Measurements from ENCODE around the gene FOXK2.

The FOXK2 gene

DNA sequence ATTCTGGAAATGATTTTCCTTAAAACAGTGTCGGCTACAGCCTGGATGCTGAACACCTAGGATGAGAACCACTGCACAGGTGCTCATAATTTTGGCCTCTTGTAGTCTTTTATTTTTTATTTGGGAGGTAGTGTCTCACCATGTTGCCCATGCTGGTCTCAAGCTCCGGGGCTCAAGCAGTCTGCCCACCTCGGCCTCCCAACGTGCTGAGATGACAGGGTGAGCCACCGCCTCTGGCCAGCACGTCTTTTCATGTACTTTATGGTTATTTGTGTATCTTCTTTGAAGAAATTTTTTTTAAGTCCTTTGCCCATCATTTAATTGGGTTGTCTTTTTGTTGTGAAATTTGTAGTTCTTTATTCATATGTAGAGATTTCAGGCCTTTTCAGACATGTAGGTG is 70.7 kb downstream of the FOXK2 start:
- DNase-seq (ENCODE audit: low read depth) = no peak

- no peak for DNase-seq (ENCODE audit: low read depth)
These were observed 71.5 kb downstream of the FOXK2 start for GRCh38 chr17:82590881-82591539.

GRCh38 chr17:82592289-82592766 is 72.8 kb downstream of the FOXK2 start:
- DNase-seq (ENCODE audit: low read depth) = no peak

DNA sequence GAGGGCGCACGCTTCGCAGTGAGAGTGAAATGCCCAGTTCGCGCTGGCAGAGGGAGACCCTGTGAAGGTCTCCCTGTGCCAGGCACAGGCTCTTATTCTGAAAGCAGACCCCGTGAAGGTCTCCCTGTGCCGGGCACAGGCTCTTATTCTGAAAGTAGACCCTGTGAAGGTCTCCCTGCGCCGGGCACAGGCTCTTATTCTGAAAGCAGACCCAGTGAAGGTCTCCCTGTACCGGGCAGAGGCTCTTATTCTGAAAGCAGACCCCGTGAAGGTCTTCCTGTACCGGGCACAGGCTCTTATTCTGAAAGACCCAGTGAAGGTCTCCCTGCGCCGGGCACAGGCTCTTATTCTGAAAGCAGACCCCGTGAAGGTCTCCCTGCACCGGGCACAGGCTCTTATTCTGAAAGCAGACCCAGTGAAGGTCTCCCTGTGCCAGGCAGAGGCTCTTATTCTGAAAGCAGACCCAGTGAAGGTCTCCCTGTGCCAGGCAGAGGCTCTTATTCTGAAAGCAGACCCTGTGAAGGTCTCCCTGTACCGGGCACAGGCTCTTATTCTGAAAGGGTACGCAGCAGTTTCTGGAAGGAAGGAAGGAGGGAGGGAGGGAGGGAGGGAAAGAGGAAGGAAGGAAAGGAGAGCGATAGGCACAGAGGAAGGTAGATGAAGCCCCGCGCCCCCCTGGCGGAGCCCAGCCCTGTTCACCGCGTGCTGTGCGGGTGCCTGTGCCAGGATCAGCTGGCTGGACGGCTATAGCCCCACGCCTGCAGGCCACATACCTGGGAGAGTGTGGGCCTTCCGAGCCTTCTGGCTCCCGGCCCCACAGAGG is 73.4 kb downstream of the FOXK2 start:
- peak; percentile 26 for DNase-seq (ENCODE audit: low read depth)

GRCh38 chr17:82593590-82594087 is 74.1 kb downstream of the FOXK2 start:
- DNase-seq (ENCODE audit: low read depth) = no peak

DNA sequence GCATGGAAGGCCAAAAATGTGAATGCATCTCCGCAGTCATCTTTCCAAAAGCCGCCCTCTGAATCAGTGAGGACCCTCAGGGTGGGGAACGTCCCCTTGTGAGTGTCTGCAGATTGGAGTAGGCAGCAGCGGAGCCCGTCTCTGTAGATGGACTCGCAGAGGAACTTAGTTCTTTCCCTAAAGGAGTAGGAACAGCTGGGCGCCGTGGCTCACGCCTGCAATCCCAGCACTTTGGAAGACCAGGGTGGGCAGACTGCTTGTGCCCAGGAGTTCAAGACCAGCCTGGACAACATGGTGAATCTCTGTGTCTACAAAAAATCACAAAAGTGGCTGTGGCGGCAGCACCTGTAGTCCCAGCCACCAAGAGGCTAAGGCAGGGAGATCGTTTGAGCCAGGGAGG is 75.0 kb downstream of the FOXK2 start:
- DNase-seq (ENCODE audit: low read depth) = no peak

DNA sequence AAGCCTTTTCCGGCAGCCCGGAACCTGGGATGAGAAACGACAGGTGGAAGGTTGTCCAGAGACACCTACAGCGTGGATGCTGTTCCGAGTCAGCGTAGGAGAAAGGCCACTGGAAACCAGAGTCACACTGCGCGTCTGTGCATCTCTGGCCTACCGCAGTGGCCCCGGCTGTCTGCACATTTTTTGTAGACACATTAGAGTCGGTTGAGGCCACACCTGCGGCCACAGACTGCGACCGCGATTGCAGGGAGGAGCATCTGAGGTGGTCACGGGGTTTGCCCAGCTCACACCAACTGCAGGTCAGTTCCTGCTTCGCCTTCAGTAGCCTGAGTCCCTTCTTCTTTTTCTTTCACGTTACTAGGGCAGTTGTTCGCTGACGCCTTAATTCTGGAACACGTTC is 76.4 kb downstream of the FOXK2 start:
- no peak for DNase-seq (ENCODE audit: low read depth)

DNA sequence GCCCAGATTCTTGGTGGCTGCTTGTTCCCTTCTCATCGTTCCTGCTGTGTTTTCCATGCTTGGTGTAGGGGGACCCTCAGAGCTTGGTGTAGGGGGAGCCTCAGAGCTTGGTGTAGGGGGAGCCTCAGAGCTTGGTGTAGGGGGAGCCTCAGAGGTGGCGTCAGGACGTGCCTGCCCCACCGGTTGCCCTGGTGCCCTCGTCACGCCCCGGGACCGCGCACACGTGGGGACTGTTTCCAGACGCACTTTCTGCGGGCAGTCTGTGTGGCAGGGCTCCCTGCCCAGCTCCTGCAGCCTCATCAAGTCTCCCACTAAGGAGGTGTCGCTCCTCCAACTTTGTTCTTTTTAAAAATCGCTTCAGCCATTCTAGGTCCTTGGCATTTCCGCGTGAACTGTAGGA is 76.8 kb downstream of the FOXK2 start:
- no peak for DNase-seq (ENCODE audit: low read depth)

DNA sequence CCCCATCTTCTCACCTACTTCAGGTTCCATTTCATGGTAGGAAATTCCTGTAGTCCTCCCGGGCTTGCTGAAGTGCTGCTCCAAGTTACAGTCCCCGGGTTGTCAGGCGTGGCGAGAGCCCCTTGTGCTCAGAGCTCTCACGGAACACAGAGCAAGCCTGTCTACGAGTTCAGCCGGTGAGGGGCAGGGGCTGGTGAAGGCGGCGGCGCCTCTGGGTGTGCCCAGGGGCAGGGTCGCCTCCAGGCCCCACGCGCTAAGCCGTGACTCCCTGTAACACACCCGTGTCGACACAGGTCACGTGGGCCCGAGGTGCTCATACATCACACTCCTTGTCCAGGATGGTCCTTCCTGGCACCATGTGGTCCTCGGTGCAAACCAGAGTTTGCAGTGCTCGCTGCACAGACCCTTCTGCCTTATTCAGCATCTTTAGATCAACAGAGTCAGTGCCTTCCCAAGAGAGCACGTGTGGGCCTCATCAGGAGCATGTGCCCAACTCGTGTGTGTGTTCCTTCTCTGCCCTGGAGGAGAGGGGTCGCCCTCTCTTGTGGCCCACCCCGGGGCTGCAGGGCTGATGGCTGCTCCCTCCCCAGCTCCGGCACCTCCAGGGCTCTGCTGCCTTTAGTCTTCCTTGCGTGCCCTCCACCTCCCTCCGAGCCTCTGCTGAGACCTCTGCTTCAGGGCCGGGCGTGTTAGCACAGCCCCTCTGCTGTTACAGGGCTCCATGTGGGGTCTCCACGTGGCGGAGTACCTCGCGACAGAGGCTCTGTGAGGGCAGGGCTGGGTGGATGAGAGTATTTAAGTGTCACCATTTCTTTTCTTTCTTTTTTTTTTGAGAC is 77.5 kb downstream of the FOXK2 start:
- no peak for DNase-seq (ENCODE audit: low read depth)

GRCh38 chr17:82598256-82599119 is 79.0 kb downstream of the FOXK2 start:
- DNase-seq (ENCODE audit: low read depth) = no peak

GRCh38 chr17:82599674-82600661 is 80.4 kb downstream of the FOXK2 start:
- no peak for DNase-seq (ENCODE audit: low read depth)

- no peak for DNase-seq (ENCODE audit: low read depth)
These were observed 81.4 kb downstream of the FOXK2 start for GRCh38 chr17:82600731-82601446.

GRCh38 chr17:82601447-82602000 is 82.0 kb downstream of the FOXK2 start:
- no peak for DNase-seq (ENCODE audit: low read depth)

DNA sequence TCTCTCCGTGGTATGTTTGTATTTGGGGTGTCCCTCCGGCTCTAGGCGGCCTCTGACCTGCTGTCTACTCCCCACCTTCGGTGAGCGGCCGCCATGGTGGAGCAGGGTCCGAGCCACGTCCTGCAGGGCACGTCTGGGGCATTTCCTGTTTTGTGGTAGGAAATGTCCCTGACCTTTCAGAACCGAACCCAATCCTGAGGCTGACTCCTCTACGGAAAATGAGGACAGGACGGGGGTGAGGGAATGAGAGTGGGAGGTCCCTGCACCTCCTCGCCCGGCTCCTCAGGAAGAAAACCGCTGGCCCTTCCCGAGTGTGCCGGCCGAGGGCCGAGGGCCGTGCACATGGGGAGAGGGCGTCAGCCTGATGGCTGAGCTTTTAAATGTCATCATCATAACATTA is 83.0 kb downstream of the FOXK2 start:
- no peak for DNase-seq (ENCODE audit: low read depth)

DNA sequence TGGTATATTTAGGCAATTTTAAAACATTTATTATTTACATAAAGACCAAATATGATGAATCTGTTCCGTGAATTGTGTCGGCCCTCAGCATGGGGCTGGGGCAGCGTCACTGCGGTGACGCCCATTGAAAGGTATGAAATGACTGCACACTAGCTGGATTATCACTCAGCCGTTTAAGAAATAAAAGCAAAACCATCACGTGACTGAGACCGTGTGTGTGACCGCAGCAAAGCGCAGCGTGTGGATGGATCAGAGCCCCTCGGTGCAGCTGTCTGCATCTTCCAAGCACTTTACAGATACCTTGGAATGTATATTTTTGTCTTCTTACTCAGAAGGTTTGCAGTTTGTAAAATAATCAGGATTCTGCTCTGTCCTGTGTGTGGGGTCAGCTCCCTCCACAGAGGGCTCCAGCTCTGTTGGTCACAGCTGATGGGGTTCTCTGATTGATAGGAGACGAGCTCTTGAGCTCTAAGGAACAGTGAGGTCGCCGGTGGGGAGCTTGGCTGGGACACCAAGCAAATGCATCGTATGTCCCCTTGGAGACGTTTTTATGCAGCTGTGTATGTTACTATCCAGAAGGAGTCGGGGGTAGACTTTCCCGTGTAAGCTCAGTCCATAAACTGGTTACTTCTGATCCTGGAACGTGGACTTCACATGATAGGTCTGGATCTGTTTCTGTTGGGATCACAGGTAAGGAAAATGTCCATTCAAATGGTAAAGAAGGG is 83.6 kb downstream of the FOXK2 start:
- DNase-seq (ENCODE audit: low read depth) = no peak

DNA sequence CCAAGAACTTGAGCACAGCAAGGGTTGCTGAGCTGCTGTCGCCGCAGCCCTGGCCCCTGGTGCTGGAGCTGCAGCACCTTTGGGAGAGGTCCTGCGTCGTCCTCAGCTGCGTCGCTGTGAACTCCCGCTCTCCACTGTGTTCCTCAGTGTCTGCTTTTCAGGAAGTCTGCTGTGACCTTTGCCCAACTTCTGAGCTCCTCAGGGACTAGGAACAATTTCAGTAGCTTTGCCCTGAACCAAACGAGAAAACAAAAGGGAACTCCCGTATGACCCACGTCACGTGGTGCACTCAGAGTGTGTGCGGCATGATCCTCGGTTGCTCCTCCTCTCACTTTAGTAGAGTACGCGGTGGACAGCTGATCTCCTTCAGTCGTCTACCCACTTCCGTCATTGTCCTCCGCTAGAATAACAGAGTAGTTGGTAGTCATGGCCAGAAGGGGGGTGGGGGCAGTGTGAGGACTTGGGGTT is 84.5 kb downstream of the FOXK2 start:
- no peak for DNase-seq (ENCODE audit: low read depth)

DNA sequence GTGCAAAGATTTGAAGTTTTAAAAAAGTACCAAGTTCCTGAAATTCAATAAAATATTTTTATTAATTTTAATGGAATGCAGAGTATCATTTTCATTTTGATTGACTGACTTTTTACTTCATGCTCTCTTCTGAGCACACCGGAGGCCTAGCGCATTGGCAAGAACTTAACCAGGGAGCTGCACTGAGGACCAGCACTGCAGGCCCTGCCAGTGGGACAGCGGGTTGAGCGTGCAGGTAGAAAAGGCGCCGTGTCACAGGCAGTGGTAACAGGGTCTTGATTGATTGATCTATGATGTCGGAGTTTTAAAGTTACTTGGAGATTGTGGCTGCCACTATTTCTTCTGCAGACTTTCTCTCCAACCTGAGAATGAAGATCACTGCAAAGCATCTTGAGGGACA is 85.0 kb downstream of the FOXK2 start:
- DNase-seq (ENCODE audit: low read depth) = no peak

DNA sequence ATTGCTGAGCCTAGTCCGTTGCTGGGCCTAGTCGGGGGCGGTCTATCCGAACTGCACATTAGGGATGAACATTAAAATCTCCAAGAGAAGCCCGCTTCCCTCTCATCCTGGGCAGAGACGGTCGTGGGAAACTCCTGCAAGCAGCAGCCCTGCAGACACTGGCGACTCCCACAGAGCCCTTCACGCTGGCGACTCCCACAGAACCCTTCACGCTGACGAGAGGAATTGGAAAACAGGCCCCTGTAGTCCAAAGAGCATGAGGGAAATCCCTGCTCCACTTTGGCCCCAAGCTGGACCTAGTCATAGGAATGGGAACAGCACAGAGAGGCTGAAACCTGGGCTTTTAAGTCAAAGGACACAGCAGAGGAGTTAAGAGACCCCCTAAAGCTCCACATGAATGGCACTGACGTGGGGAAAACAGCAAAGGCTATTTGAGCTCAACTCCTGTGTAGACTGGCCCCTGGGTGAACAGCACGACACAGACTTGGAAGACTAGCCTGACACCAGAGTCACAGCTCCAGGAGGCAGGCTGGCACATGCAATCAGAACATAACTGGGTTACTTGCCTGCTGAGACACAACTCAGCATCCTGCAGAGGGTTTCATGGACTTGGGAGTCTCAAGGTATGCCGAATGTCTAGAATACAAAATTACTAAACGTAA is 86.5 kb downstream of the FOXK2 start:
- DNase-seq (ENCODE audit: low read depth) = no peak
